ENCODE results near the gene ERVFRD-1.
"Not testable (repeated sequence)": the region's sequence is repeated elsewhere in the genome, so short reads cannot be mapped to it uniquely, and the experiment has no call there.

The ERVFRD-1 gene

GRCh38 chr6:11093626-11094410, 17.7 kb downstream of the ERVFRD-1 start, which contains the start of gene SMIM13:
Gene SMIM13 (plus strand): TSS chr6:11093834. CDS start chr6:11094314, 480 bp downstream.
- in situ Hi-C loops (cut with MboI; ENCODE audit: low sequenced_read_pairs, unreplicated experiment) = no loop called here

DNA sequence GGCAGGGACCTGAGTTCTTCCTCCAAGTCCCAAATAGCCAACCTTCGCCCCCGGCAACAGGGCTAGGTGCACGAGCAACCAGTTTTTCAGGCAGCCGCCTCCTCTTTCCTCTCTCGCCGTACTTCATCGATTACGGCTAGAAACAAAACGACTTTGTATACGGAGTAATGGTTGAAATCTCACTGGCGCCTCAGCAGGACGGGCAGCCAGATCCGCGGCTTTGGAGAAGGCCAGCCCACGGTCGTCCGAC, 18.2 kb downstream of the ERVFRD-1 start:
- in situ Hi-C loops (cut with MboI; ENCODE audit: low sequenced_read_pairs, unreplicated experiment) = no loop called here
- no peak for DNase-seq (ENCODE audit: low spot score)
- TF ChIP-seq, protein P1, sequence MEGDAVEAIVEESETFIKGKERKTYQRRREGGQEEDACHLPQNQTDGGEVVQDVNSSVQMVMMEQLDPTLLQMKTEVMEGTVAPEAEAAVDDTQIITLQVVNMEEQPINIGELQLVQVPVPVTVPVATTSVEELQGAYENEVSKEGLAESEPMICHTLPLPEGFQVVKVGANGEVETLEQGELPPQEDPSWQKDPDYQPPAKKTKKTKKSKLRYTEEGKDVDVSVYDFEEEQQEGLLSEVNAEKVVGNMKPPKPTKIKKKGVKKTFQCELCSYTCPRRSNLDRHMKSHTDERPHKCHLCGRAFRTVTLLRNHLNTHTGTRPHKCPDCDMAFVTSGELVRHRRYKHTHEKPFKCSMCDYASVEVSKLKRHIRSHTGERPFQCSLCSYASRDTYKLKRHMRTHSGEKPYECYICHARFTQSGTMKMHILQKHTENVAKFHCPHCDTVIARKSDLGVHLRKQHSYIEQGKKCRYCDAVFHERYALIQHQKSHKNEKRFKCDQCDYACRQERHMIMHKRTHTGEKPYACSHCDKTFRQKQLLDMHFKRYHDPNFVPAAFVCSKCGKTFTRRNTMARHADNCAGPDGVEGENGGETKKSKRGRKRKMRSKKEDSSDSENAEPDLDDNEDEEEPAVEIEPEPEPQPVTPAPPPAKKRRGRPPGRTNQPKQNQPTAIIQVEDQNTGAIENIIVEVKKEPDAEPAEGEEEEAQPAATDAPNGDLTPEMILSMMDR (IDR thresholded peaks at IDR 0.05; ENCODE audit: borderline replicate concordance, control extremely low read depth, extremely low read depth, insufficient read depth, missing control alignments) = no peak

More at GRCh38 chr6:11093626-11094410, 17.7 kb downstream of the ERVFRD-1 start, which contains the start of gene SMIM13:
- TF ChIP-seq, protein P1 (IDR thresholded peaks at IDR 0.05; ENCODE audit: borderline replicate concordance, control extremely low read depth, extremely low read depth, insufficient read depth, missing control alignments) = peak; percentile 78
- peak; percentile 98 for DNase-seq (ENCODE audit: low spot score)

DNA sequence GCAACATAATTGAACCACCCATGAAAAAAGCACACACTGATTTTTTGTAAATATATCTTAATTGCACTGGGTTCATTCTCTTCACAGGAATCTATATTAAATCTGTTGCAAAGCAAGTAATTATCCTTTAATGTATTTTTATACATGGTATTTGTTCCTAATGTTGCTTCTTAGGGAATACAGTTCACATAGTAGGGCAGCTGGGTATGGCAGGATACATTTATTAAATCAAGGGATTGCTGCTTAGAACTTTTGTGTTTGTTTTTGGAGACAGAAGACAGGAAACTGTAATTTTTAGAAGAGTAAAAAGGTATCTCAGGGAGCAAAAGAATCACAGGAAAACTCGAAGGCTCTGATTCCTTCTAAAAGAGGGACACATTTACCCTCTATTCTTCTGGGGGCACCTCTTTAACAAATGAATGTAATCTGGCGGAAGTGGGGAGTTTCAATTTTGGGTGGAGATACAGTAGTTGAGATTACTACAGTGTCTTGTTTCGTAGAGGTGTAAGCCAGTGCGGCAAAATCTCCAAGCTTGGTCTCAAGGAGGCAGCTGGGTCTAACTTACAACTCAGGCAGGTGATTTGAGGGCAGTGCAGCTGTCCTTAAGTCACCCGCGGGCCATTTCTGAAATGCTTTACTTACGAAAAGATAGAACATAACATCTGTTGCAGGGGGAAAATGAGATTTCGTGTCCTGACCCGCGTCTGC, 18.7 kb downstream of the ERVFRD-1 start:
- TF ChIP-seq, protein P1 (IDR thresholded peaks at IDR 0.05; ENCODE audit: borderline replicate concordance, control extremely low read depth, extremely low read depth, insufficient read depth, missing control alignments) = no peak
- in situ Hi-C loops (cut with MboI; ENCODE audit: low sequenced_read_pairs, unreplicated experiment) = no loop called here
- DNase-seq (ENCODE audit: low spot score) = peak; percentile 75

DNA sequence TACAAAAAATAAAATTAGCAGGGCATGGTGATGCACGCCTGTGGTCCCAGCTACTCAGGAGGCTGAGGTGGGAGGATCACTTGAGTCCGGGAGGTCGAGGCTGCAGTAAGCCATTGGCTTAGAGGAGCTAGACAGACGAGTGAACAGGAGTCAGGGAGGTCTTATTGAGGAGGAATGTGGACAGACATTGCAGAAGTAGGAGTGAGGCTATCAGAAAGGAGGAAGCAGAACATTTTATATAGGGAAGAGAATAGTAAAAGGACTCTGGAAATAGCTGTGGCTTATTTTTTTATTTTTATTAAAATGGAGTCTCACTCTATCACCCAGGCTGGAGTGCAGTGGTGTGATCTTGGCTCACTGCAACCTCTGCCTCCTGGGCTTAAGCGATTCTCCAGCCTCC, 20.4 kb downstream of the ERVFRD-1 start:
- in situ Hi-C loops (cut with MboI; ENCODE audit: low sequenced_read_pairs, unreplicated experiment); DNase-seq (ENCODE audit: low spot score): not testable (repeated sequence)

- DNase-seq (ENCODE audit: low spot score) = no peak
- in situ Hi-C loops (cut with MboI; ENCODE audit: low sequenced_read_pairs, unreplicated experiment) = no loop called here
- TF ChIP-seq, protein P1 (IDR thresholded peaks at IDR 0.05; ENCODE audit: borderline replicate concordance, control extremely low read depth, extremely low read depth, insufficient read depth, missing control alignments) = no peak
These were observed 21.8 kb downstream of the ERVFRD-1 start for GRCh38 chr6:11089695-11090094.

DNA sequence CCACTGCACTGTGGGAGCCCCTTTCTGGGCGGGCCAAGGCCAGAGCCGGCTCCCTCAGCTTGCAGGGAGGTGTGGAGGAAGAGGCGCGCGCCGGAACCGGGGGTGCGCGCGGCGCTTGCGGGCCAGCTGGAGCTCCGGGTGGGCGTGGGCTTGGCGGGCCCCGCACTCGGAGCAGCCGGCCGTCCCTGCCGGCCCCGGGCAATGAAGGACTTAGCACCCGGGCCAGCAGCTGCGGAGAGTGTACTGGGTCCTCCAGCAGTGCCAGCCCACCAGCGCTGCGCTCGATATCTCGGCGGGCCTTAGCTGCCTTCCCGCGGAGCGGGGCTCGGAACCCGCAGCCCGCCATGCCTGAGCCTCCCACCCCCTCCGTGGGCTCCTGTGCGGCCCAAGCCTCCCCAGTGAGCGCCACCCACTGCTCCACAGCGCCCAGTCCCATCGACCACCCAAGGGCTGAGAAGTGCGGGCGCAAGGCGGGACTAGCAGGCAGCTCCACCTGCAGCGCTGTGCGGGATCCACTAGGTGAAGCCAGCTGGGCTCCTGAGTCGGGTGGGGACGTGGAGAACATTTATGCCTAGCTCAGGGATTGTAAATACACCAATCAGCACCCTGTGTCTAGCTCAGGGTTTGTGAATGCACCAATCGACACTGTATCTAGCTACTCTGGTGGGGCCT, 24.2 kb downstream of the ERVFRD-1 start:
- DNase-seq (ENCODE audit: low spot score); in situ Hi-C loops (cut with MboI; ENCODE audit: low sequenced_read_pairs, unreplicated experiment): not testable (repeated sequence)

DNA sequence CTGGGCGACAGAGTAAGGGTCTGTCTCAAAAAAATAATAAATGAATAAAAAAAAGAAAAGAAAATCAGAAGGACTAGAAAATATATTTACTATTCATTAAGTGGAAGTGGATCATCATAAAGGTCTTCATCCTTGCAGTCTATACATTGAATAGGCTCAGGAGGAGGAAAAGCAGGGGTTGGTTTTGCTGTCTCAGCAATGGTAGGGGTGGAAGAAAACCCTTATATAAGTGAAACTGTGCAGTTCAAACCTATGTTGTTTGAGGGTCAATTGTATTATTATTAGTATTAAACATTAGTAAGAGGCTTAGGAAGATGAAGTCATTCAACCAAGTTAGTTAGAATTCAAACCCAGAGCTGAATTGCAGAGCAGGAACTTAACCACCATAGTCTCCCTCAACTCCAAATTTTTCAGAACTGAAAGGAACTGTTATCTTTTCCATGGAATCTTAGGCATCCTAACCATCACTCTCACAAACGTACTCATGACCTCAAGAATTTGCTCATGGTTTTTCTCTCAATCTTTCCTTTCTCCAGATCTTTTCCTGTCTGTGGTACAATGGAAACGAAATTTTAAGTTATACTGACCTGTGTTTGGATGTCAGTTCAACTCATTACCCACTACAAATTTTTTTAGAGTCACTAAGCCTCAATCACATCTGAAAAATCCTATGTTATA, 25.6 kb downstream of the ERVFRD-1 start:
- no peak for DNase-seq (ENCODE audit: low spot score)
- TF ChIP-seq, protein P1 (IDR thresholded peaks at IDR 0.05; ENCODE audit: borderline replicate concordance, control extremely low read depth, extremely low read depth, insufficient read depth, missing control alignments) = no peak
- in situ Hi-C loops (cut with MboI; ENCODE audit: low sequenced_read_pairs, unreplicated experiment) = no loop called here

Data from GM13976 (cell line).